HL-60 (cell line): ENCODE data around the gene LRRC73.
"Not testable (repeated sequence)": the region's sequence is repeated elsewhere in the genome, so short reads cannot be mapped to it uniquely, and the experiment has no call there.

ENCODE experiments used
- DNase-seq, 2 experiments: peaks; one replicate each; pipeline ENCODE4 v3.0.0-alpha.2; 2010 to 2020; ENCODE audit warnings: low read depth in 1 of 2, low spot score in 1 of 2
- H3K27ac ChIP-seq: fragments of 250-450 bp; sonication (Bioruptor Pico); replicated peaks from 2 replicates; pipeline ENCODE4 v1.5.1; 2020; ENCODE audit warnings: mild to moderate bottlenecking, moderate library complexity
- H3K27me3 ChIP-seq: fragments of 250-450 bp; sonication (Bioruptor Pico); 2 replicates; pipeline ENCODE4 v1.5.1; 2021; ENCODE audit warnings: mild to moderate bottlenecking, moderate library complexity; ENCODE audit not compliant: insufficient read depth, poor library complexity, severe bottlenecking
- H3K4me3 ChIP-seq: replicated peaks from 2 replicates; pipeline ENCODE4 v1.5.1; 2011; ENCODE audit warnings: mild to moderate bottlenecking, control low read depth, low read length; ENCODE audit not compliant: insufficient read depth
- CTCF ChIP-seq: IDR thresholded peaks from one replicate; pipeline ENCODE4 v1.5.1; 2011; ENCODE audit warnings: low read length, control low read depth, inconsistent platforms; ENCODE audit not compliant: insufficient read depth
- GABPA ChIP-seq: IDR thresholded peaks from 2 replicates; pipeline ENCODE4 v1.6.1; 2012; ENCODE audit warnings: low read depth
- POLR2AphosphoS5 ChIP-seq: IDR thresholded peaks from 2 replicates; pipeline ENCODE4 v1.6.1; 2012; ENCODE audit warnings: low read depth
- REST ChIP-seq: IDR thresholded peaks from 2 replicates; pipeline ENCODE4 v1.6.1; 2012; ENCODE audit warnings: low read depth; ENCODE audit not compliant: insufficient replicate concordance
- SPI1 ChIP-seq: IDR thresholded peaks from 2 replicates; pipeline ENCODE4 v1.6.1; 2012; ENCODE audit warnings: low read depth, mild to moderate bottlenecking, borderline replicate concordance
- long read RNA-seq: library from polyadenylated mRNA; unstranded; transcript quantifications from one replicate; pipeline ENCODE4 v2.0.0, GENCODE V29; 2020

Gene LRRC73
- long read RNA-seq: 0 reads

- Histone ChIP-seq H3K4me3 (peak within 1 kb of the TSS; percentile 51), H3K27me3 (peaks cover 3% of the 10 kb centered on the region), H3K27ac (no peak within 1 kb of the TSS)
- DNase-seq: peak in 1 of 2 experiments; percentile 56
- TF ChIP-seq POLR2AphosphoS5 (peak; percentile 34; the same call in 1 of the 2 replicates), SPI1 (no peak)
Measured at GRCh38 chr6:43509984-43510826, at the start of gene LRRC73. Gene LRRC73, minus strand, starts transcription at chr6:43510346. Its CDS starts 561 bp downstream, at chr6:43509785.

DNA sequence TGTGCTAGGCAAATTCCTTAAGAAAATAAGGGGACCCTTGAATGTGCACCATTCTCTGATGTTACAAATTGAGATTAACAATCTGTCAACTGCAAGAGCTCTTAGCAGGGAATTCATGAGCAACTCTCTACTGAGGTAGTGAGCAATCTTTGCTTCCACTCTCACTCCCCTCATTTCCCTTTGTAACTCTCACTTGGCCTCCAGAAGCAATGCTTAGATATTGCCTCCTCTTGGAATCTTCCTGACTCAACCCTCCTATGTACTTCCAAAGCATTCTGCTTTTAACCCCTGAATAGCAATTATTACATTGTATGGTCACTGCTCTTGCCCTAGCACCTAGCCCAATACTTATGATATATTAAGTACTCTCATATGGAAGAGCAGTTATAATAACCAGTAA, 49.2 kb upstream of the LRRC73 start:
- TF ChIP-seq POLR2AphosphoS5: no peak
- TF ChIP-seq SPI1: no peak
- TF ChIP-seq CTCF: no peak
- TF ChIP-seq GABPA: no peak
- TF ChIP-seq REST: no peak

DNA sequence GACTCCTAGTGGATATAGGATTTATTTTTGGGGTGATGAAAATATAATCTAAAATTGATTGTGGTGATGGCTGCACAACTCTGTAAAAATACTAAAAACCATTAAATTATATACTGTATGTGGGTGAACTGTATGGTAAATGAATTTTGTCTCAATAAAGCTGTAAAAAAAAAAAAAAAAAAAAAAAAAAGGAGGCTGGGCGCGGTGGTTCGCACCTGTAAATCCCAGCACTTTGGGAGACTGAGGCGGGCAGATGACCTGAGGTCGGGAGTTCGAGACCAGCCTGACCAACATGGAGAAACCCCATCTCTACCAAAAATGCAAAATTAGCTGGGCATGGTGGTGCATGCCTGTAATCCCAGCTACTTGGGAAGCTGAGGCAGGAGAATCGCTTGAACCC, 47.5 kb upstream of the LRRC73 start:
- DNase-seq, H3K27me3 ChIP-seq, H3K4me3 ChIP-seq, H3K27ac ChIP-seq: not testable (repeated sequence)

More for the DNA sequence above, 49.2 kb upstream of the LRRC73 start:
- no peak for DNase-seq
- no peaks in the 10 kb centered on the region for H3K27me3 ChIP-seq
- no peak overlapping the region for H3K4me3 ChIP-seq
- no peak overlapping the region for H3K27ac ChIP-seq

GRCh38 chr6:43547222-43547621, 37.1 kb upstream of the LRRC73 start:
- no peak overlapping the region for H3K27ac ChIP-seq
- TF ChIP-seq SPI1 (no peak), GABPA (no peak), REST (no peak), CTCF (no peak), POLR2AphosphoS5 (no peak)
- no peaks in the 10 kb centered on the region for H3K27me3 ChIP-seq
- DNase-seq: no peak
- H3K4me3 ChIP-seq: no peak overlapping the region

GRCh38 chr6:43544461-43544860, 34.3 kb upstream of the LRRC73 start:
- Histone ChIP-seq H3K27me3 (no peaks in the 10 kb centered on the region), H3K4me3 (no peak overlapping the region), H3K27ac (no peak overlapping the region)
- TF ChIP-seq REST (no peak), POLR2AphosphoS5 (no peak), CTCF (no peak), SPI1 (no peak), GABPA (no peak)
- DNase-seq: no peak
